Epithelial cell of proximal tubule (primary cell): ENCODE data around the gene ZMIZ1. TPM values are rescaled to one million over a fixed set of nuclear protein-coding genes. Genes with fewer than 3 reads are reported as not detected.

ENCODE experiments used
- DNase-seq: peaks from one replicate; pipeline ENCODE4 v3.0.0-alpha.2; 2011; ENCODE audit warnings: low read depth
- H3K4me3 ChIP-seq: 2 replicates; pipeline ENCODE4 v1.5.1; 2011; ENCODE audit warnings: low read depth, mild to moderate bottlenecking, low read length
- CTCF ChIP-seq: conservative IDR thresholded peaks from 2 replicates; pipeline ENCODE4 v1.5.1; 2012; ENCODE audit warnings: low read depth, mild to moderate bottlenecking, low read length
- total RNA-seq: library from RNA; depleted of rRNA; stranded (reverse); fragments of >200 nt; gene quantifications from 2 replicates; pipeline ENCODE4 v1.2.3, GENCODE V29; 2015

ZMIZ1 gene
- total RNA-seq, 1 donor from 2014 or later = 21.4 TPM

DNA sequence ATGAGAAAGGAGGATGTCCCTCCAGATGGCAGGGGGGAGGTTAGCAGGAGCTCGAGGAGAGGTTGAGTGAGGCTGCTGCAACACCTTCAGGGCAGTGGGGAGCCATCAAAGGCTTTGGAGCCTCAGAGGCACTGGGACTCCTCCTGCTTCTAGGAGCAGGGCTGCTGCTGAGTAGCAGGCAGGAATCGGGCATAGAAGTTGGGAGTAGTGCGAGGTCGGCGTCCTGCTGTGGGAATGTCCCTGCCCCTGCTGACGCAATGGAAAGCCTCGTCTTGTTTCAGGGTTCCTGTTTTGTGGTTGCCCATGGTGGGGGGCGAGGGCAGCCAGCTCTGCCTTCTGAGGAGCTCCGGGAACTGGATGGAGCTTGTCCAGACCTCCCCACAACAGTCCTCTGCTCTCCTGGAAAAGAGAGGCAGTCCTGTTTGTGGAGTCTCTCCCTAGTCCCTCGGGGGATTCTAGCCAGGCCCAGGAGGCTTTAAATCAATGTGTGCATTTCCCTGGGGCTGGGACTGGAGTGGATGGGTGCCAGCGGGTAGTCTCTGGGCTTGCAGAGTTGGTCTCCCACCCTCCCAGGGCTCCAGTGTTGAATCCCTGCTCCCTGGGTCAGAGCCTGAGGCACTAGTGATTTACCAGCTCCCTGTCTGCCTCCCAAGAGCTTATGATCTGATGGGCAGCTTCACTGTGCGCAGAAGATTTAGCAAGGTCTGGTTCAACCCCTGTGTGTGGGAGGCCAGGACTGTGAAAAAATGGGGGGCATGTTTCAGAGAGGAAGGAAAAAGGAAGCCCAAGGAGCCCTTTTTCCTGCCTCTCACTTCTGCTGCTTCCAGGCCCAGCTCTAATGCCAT lies 179.8 kb downstream of the ZMIZ1 start:
- DNase-seq = no peak
- TF ChIP-seq CTCF = no peak
- H3K4me3 ChIP-seq = no peak overlapping the region

GRCh38 chr10:79249186-79250121 lies 180.7 kb downstream of the ZMIZ1 start:
- H3K4me3 ChIP-seq = no peak overlapping the region
- DNase-seq = no peak
- TF ChIP-seq CTCF = no peak

DNA sequence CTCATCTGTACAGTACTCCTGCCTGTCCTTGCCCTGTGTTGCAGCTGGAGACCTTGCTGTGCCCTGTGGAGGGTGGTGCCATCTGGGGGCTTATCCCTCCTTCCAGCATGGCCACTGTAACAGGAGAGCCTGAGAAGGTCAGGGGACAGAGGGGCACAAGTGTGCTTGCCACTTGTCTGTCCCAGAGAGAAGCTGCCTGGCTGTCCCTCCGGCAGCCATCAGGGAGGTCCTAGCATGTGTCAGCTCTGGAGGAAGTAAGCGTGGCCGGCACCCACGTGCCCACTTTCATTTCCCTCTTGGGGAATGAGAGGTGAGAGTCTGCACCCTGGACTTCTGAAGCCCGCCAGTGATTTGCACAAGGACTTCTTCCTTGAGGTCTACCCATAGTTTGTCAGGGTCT lies 181.5 kb downstream of the ZMIZ1 start:
- no peak for TF ChIP-seq CTCF
- DNase-seq = no peak
- H3K4me3 ChIP-seq = no peak overlapping the region

DNA sequence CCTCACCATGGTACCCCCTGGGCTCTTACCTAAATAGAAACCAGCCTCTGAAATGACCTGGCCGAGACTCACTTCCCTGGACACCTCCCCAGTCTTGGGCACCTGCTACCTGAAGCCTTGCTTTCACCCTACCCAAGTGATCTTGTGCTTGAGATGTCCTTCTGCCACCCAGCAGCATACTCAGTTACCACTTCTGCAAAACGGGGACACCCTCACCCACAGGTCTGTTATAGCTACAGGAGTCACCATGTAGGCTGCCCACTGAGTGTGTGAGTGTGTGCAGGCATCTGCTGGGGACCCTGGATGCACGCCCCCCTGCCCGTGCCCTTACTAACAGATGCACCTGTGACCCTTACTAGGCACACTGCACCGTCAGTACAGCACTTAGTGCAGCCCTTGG lies 183.7 kb downstream of the ZMIZ1 start:
- no peak for TF ChIP-seq CTCF
- no peak for DNase-seq
- no peak overlapping the region for H3K4me3 ChIP-seq

GRCh38 chr10:79252971-79253370 lies 184.2 kb downstream of the ZMIZ1 start:
- no peak overlapping the region for H3K4me3 ChIP-seq
- DNase-seq = no peak
- no peak for TF ChIP-seq CTCF

GRCh38 chr10:79253704-79254103 lies 184.9 kb downstream of the ZMIZ1 start:
- DNase-seq = no peak
- no peak overlapping the region for H3K4me3 ChIP-seq
- TF ChIP-seq CTCF = no peak
